Amniotic stem cell (primary cell): ENCODE measurements around the gene PLAC9.

Source experiments
- DNase-seq: peaks from one replicate; lab custom pipeline; 2025; lab: John Stamatoyannopoulos, UW

The PLAC9 gene

DNA sequence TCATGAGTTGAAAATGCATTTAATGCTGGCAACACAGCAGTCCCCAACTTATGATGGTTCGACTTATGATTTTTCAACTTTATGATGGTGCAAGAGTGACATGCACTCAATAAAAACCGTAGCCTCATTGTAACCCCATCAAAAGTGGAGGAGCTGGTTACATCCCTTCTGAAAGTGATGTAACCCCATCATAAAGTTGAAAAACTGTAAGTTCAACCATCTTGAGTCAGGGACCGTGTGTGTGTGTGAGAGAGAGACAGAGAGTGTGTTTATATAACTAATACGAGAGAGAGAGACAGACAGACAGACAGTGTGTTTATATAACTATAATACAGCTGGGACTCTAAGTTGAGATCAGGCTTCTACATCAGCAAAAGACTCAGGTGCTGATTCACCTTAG, 51.8 kb downstream of the PLAC9 start:
- no peak for DNase-seq

DNA sequence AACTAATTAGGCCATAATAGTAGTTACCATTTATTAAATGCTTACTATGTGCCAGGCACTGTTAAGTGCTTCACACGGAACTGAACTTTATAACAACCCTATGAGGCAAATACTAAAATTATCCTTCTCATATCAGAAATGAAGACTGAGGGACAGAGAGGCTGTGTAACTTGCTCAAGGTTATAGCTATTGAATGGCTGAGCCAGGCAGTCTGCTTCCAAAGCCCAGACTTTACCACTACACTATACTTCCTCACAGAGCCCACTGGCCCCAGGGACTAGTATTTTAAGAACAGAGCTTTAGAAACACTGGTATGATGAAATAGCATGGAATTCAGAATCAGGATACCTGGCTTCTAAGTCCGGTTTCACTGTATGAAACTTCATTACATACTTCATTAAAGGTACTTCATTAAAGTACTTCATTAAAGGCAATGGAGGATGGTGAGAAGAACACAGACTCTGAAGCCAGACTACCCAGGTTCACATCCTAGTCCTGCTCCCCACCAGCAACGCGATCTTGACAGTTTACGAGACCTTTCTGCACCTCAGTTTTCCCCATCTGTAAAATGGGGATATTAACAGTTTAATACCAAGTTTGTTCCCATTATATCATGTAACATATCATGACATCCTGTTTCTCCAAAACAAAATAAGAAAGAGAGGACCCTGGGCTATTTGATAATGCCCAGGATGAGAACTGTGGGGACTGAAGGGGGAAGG, 53.2 kb downstream of the PLAC9 start:
- DNase-seq, result no peak

DNA sequence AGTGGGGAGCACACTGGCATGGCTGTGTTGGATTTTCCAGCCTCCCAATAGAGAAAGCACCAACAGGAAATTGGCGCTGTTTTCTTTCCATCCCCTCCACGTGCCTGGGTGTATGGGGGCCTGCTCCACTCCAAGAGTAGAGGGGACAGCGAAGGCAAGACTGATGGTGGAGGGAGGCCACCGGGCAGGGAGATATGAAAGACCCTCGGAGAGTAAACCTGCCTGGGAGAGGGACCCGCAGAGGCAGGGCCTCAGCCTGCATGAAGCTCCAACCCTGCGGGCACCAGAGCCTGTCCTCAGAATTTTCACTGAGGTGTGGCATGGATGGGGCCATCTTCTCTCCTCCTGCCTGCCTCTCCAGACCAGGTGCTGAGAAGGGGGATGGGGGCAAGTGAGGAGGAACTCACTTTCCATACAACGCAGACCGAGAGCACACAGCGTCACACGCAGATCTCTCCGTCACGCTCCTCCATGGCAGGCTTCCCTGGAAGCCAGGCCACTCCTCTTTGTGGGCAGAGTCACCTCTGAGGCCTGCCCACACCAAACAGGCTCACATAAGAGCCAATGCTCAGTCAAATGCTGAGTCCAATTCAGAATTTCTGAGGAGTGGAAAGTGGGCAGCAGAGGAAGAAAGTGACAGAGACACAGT, 54.0 kb downstream of the PLAC9 start:
- DNase-seq, result no peak

DNA sequence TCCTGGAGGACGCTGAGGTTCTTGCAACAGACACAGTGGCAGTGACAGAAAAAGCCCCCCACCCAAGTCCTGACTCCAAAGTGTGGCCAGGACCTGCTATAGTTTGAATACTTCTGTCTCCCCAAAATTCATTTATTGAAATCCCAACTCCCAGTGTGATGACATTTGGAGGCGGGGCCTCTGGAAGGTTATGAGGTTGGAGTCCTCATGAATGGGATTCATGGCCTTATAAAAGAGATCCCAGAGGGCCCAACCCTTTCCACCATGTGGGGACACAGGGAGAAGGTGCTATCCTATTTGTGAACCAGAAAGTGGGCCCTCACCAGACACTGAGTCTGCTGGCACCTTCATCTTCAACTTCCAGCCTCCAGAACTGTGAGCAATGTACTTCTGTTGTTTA, 54.5 kb downstream of the PLAC9 start:
- no peak for DNase-seq

DNA sequence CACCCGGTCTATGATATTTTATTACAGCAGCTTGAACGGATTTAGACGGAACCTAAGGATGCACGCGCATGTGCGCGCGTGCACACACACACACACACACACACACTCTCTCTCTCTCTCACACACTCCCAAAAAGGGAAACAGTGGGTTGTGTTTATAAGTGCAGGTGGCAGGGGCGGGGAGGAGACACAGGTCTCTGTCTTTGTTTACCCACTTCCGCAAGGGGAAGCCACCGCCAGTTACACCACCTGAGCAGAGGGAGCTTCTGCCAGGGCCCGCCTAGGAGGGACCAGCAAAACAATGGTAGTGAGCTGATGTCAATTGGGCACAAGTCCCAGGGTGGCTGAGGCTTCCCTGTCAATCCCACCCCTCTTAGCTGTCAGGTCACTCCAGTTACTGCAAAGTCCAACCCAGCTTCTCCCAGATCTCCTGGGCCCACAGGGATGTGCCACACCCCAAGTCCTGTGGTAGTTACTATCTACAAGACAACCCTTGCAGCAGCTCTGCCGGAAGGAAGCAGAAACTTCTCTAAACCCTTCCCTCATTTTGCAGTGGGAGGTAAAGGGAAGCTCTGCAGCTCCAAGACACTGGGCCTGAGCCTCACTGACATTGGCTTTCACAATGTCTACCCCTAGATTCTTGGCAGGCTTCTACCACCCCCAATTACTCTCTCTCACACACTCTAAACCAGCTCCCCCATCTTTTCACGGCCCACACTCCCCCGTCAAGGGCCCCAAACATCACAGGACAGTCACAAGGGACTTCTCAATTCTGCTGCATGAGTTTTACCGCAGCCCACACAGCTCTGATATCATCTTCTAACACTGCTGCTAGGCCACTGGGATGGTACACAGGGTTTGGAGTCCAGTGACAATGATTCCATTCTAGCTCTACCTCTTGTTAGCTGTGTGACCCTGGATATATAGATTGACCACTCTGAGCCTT, 55.2 kb downstream of the PLAC9 start:
- DNase-seq, result no peak

DNA sequence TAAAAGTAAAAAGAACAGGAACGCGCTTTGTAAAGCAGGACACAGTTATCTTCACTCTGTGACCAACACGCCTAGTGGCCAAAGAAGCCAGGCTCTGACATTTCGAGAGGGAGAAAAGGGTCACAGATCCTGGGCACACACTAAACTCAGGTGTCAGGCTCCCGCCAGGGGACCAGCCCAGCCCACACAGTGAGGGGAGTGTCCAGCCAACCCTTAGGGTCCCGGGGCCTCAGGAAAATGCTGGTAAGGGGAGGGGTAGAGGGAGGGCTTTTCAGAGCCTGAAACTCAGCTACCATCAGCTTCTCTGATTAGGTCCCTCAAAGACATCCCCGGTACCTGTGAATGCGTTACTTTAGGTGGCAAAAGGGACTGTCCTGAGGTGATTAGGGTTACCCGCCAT, 56.2 kb downstream of the PLAC9 start:
- no peak for DNase-seq

DNA sequence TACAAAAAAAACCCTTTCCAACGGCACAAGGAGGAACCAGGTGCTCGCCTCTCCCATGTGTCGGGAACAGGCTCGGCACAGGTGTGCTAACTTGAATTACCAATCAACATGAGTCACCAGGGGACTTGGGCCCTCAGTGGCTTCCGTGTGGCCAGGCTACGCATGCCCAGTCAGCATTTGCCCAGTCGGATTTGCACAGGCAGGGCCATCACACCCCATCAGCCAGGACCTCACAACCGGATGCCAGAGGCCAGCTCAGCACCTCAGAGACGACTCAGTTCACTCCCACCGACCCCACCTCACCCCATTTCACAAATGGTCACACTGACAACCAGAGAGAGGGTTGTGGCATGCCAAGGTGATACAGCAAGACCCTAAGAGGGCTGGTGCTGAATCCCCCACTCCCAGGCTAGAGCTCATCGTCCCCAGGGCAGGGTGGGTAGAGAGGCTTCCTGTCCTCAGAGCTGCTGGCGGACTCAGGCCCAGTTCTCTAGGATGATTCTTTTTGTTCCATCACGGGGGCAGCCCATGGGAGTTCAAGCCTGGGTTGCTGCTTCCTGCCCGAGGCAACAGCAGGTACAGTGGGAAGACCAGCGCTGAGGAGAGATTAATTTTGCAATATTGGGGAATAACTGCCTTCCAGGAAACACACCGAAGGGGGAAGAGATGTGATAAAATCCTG, 59.2 kb downstream of the PLAC9 start:
- no peak for DNase-seq

DNA sequence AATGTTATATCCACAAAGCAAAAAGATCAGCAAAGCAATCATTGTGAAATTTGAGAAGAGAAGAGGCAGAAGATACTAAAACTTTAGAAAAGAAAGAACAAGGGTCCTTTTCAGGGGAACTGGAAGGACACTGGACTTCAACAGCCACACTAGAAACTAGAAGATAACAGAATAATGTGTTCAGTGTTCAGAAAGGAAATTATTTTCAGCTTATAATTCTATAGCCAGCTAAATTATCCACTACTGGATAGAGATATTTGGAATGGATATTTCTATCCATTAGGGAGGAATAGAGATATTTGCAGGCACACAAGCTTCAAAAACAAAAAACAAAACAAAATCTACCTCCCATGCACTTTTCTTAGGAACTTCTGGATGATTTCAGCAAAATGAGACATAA, 60.0 kb downstream of the PLAC9 start:
- DNase-seq, result no peak

DNA sequence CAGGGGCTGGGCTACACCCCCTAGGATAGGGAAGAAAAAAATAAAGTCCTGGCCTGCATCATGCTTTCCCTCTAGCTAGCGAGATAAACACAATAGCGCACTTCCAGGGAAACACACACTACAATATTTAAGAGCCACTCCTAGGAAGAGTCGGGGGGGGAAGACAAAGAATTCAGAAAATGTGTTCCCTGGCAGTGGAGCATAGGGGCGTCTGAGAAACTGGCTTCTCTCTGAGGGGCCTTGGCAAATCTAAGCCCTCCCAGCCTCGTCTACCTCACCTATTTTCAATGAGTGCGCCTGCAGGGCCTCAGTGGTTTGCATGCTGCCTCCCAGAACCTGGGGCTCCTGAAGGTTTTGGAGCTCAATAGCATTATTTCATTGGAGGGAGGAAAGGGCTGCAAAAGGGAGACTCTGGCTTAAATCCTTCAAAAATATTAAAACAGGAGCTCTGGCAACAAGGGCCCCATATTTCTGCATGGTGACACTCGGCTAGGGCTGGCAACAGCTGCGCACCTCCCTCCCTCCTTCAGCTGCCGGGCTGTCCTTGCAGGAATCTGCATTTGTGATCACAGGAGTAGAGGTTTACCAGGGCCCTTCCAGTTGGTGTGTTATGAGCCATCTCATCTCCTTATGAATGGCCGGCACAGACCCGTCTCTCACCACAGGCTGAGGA, 62.0 kb downstream of the PLAC9 start:
- no peak for DNase-seq
